ENCODE measurements around the gene ANGPTL7.

GRCh38 chr1:11153184-11153583, 36.0 kb upstream of the ANGPTL7 start:
- no peak for TF ChIP-seq CTCF (IDR thresholded peaks at IDR 0.05)
- no peak for TF ChIP-seq POLR2A (IDR thresholded peaks at IDR 0.05)

Data from gastroesophageal sphincter (tissue), 3 donors.